Measurements from ENCODE around the gene DNAJC1.

DNA sequence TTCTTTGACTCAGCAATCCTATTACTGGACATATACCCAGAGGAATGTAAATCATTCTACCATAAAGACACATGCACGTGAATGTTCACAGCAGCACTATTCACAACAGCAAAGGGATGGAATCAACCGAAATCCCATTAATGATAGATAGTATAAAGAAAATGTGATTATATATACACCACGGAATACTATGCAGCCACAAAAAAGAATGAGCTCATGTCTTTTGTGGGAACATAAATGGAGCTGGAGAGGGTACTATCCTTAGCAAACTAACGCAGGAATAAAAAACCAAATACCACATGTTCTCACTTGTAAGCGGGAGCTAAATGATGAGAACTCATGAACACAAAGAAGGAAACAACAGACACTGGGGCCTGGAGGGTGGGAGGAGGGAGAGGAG is 201.9 kb downstream of the DNAJC1 start:
- TF ChIP-seq POLR2A (IDR thresholded peaks at IDR 0.05): no peak
- TF ChIP-seq, protein P1, sequence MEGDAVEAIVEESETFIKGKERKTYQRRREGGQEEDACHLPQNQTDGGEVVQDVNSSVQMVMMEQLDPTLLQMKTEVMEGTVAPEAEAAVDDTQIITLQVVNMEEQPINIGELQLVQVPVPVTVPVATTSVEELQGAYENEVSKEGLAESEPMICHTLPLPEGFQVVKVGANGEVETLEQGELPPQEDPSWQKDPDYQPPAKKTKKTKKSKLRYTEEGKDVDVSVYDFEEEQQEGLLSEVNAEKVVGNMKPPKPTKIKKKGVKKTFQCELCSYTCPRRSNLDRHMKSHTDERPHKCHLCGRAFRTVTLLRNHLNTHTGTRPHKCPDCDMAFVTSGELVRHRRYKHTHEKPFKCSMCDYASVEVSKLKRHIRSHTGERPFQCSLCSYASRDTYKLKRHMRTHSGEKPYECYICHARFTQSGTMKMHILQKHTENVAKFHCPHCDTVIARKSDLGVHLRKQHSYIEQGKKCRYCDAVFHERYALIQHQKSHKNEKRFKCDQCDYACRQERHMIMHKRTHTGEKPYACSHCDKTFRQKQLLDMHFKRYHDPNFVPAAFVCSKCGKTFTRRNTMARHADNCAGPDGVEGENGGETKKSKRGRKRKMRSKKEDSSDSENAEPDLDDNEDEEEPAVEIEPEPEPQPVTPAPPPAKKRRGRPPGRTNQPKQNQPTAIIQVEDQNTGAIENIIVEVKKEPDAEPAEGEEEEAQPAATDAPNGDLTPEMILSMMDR (IDR thresholded peaks at IDR 0.05): no peak
